Hematopoietic multipotent progenitor cell treated with erythropoietin and hydrocortisone succinate and interleukin-3 and kit ligand, for 8 days (in vitro differentiated cells): ENCODE measurements around the gene UBE2L6.

Experiments
- DNase-seq: peaks from one replicate; pipeline ENCODE4 v3.0.0-alpha.2; 2015

Gene UBE2L6

DNA sequence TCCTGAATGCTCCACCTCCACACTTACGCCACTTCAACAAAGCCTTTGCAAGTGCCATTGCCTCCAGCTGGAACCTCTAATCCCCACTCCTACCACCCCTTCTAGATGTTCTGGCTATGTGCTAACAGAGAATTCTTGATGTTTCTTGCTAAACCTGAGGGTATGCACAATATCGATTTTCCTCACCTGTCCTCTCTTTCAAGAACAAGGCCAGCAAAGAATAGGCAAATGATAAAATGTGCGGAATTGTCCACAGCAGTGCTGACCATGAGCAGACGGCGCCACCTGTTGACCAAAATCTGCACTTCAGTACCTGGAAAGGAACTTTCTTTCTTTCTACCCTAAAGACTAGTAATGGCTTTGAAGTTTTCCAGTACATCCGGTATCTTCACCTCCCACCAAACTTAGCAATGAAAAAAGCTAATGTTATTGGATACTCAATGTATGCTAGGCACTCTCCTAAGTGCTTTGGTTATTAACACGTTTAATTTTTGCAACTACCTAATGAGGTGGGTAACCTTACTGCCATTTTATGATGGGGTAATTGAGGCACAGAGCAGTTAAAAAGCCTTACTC lies 40.3 kb downstream of the UBE2L6 start:
- peak; percentile 77 for DNase-seq

DNA sequence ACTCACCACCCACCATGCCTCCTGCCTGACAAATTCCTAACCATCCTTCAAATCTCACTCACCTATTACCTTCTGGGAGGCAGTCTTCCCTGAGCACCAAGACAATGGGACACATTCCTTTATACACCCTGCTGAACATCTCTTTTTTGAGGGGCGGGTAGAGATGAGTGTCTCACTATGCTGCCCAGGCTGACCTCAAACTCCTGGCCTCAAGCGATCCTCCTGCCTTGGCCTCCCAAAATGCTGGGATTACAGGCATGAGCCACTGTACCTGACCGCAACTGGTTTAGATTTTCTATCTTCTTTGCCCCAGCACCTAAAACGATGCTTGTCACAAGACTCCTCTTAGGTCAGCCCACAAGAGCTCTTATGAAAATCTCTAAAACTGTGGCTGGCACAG lies 44.1 kb downstream of the UBE2L6 start:
- DNase-seq: no peak

DNA sequence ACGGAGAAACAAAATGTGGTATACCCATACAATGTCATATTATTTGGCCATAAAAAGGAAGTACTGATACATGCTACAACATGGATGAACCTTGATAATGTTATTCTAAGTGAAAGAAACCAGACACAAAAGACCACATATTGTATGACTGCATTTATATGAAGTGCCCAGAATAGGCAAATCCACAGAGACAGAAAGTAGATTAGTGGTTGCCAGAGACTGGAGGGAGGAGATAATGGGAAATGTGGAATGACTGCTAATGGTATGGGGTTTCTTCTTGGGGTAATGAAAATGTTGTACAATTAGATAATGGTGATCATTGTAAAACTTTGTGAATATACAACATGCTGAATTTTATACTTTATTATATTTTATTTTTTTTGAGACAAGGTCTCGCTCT lies 46.4 kb downstream of the UBE2L6 start:
- DNase-seq: peak; percentile 66

DNA sequence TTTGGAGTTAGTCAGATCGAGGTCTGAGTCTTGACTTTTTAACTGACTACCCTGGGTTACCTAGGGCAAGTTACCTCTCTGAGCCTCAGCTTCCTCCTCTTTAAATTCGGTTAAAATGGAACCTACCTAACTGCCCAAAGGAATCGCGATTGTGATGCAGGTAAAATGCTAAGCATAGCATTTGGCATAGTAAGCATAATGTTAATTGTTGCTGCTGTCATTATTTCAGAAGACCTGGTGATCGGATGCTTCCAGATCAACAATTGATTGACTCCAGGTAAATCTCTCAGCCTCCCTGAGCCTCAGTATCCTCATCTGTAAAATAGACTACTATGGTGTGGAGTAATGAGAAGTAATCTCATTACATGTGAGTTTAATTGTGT lies 51.4 kb downstream of the UBE2L6 start:
- DNase-seq: no peak

DNA sequence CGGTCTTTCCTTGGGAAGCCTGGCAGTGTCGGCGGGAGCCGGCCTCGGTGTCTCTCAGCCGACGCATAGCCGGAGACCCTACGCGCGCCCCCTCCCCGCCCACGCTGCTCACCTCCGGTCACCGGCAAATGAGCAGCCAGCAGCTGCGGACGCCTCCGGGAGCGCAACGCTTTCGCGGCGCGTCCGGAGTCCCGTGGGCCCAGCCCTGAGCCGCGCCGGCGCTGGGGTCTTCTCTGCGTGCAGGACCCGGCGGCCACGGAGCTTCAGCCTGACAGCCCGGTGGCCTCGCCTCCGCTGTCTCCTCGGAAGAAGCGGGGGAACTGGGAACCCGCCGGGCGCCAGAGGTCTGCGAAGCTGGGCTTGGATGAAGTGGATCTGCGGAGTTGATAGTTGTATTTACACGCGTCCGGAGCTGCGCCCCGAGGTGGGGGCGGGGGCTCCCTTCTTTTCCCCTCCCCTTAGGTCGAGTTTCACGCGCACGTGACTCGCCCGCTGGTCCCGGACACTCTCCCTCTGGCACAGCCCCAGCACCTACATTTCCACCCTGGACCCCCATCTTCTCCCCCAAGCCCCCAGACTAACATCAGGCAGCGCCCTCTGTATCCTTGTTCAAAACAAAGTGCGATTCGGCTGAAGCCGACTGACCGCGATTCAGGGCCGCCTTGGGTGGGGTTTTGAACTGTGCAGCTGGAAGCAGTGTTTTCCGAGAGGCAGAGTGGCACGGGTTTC lies 52.0 kb downstream of the UBE2L6 start, which contains the start of gene SLC43A1:
SLC43A1 (minus strand) TSS at position 371 of the 729 bp plus-strand sequence. CDS start 1,591 bp downstream, outside the sequence.
- DNase-seq: peak; percentile 72

DNA sequence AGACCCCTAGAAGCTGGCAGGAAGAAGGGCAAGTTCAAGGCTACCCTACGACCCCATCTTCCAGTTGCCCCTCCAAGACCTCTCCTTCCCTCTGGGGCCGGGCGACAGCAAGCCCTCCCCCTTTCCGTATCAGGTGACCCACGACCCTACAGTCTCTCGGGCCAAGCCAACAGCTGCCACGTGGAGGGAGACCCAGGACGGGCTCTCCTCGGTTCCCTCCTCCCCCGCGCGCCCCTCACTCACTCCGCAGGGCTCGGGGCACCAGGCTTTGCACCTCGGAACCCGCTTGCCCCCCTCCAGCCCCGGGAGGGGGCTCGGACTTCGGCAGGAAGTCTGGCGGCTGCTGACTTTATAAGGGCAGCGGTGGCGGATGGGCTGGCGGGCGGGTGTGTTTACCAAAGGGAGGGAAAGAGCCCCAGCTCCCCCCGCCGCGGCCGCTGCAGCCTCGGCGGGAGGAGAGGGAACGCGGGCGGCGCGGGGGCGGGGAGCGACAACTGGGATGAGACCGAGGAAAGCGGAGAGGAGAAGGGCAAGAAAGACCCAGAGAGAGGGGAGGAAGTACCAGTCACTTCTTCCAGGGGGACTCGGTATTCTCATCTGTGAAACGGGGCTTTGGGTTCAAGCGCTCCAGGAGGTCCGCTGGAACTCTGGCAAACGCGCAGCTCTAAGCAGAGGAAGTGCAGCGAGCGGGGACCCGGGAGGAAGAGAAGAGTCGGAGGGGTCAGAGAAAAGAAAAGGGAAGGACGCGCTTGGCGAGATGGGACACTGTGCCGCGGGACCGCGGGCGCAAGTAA lies 52.7 kb downstream of the UBE2L6 start:
- DNase-seq: peak; percentile 62

DNA sequence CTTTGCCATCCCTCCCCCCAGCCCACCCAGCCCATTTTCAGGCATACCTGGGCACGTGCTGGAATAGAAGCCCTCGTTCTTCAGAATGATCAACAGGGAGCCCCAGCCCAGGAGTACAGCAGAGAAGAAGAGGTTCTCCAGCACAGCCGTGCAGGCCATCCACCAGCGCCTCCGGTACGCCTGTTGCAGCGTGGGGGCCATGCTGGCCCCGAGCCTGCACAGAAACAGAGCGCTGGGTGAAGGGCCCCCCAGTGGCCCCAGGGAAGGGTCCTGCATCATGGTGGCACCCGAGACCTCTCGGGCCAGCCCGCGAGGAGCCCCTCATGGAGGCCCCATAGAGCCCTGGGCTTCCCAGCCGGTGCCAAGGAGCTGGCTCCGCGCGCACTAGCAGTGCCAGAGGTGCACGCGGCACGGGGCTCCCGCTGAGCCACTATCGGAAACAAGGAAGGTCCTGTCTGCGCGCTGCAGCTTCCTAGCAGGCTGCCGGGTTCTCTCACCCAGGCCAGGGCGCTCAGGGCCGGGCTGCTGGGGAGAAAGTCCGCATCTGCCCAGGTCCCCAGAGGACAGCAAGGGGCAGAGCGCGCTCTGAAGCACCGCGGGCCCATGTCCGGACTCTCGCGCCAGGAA lies 53.4 kb downstream of the UBE2L6 start:
- DNase-seq: peak; percentile 37

DNA sequence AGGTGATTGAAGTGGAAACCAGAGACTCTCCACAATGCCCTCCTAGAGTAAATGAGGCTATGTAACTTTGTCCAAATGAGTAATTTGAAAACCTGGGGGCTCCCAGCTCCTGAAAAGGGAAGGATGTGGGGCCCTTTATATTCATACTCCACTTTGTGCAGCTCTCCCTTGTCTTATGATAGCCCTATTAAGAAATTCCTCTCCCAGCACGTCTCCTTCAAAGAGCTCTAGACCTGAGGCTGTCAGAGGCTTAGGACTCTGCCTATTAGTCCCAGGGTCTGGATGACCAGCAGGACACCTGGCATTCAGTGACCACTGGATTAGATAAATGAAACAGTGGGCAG lies 54.0 kb downstream of the UBE2L6 start:
- DNase-seq: no peak

DNA sequence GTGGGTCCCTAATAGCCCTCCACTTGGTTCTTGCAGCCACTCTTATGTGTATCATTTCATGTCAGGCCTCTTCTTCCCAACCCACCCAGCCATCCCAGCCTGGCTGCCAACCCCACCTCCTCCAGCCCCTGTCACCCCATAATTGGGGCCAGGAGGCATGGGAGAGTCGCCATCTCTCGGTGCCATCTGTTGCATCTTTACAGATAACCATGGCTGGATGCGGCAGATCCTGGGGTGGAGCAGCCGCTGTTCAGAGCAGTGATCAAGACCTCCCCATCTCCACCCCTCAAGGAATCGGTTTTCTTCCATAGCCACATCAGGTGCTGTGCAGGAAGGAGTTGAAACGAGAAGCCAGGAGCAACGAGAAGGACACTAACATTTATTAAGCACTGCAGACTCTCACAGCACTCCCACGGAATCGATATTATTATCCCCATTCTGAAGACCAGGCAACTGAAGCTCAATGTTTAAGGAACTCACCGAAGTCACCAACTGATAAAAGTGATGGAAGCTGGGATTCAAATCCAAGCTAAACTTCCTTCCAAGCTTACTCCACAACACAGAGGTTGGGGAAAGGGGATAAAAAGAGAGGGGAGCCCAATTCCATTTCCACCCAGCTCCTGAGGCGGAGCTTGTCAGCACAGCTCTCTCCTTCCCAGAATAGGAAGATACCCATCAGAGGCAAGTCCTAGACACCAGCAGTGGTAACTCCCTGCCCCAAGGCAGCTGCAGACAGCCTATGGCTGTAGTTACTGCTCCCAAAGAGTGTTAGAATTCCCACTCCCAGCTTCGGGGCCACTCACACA lies 54.6 kb downstream of the UBE2L6 start:
- peak; percentile 94 for DNase-seq

DNA sequence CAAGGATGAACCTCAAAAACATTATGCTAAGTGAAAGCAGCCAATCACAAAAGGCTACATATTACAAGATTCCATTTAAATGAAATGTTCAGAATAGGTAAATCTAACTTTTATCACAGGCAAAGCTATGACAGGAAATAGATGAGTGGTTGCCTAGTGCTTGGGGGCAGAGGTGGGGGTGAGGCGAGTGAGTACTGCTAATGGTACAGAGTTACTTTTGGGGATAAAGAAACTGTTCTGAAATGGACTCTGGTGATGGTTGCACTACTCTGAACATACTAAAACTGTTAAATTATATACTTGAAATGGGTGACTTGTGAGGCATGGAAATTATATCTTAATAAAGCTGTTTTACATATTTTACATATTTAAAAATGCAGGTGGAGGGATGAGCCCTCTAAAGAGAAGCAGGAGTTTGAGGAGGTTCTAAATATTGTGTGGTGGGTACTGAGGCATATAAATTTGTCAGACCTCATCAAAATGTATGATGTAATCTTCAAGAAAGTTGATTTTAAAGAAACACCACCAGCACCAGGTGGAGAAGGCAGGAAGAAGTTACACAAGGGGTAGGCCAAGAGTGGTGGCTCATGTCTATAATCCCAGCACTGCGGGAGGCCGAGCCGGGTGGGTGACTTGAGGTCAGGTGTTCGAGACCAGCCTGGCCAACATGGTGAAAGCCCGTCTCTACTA lies 55.6 kb downstream of the UBE2L6 start:
- no peak for DNase-seq

DNA sequence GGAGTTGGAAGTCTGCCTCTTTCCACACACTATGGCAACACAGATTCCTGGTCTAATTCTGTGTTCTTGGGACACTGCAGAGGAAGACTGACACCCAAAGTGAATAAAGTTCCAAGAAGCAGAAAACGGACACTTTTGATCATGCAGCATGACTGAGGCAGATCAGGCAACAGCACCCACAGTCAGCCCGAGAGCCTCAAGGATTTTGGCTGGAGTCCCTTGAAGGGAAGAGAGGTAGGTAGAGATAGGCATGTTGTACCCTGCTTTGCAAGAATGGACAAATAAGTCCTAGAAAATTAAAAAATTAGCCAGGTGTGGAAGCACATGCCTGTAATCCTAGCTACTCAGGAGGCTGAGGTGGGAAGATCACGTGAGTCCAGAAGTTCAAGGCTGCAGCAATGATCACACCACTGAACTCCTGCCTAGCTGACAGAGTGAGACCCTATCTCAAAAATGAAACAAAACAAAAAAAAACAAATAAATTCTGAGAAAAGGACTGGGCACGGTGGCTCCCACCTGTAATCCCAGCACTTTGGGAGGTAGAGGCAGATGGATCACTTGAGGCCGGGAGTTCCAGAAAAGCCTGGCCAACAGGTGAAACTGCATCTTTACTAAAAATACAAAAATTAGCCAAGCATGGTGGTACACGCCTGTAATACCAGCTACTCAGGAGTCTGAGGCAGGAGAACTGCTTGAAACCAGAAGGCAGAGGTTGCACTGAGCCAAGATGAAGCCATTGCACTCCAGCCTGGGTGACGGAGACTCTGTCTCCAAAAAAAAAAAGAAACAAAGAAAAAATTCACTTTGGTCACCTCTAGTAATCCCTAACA lies 58.9 kb downstream of the UBE2L6 start:
- DNase-seq: no peak

DNA sequence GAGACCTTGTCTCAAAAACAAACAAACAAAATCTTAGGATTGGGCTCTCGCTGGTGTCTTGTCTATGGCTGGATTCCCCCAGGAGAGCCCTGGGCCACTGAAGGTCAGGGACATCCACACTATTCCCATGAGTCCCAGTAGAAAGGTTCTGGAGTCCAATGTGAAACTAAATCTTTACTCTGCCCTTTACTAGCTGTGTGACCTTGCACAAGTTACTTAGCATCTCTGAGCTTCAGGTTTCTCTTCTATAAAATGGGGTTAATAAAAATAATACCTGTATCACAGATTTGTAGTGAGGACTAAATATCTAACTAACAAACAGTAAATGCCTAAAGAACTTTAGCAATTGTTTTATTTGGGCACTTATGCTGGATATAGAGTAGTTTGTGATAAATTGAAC lies 61.0 kb downstream of the UBE2L6 start:
- no peak for DNase-seq

DNA sequence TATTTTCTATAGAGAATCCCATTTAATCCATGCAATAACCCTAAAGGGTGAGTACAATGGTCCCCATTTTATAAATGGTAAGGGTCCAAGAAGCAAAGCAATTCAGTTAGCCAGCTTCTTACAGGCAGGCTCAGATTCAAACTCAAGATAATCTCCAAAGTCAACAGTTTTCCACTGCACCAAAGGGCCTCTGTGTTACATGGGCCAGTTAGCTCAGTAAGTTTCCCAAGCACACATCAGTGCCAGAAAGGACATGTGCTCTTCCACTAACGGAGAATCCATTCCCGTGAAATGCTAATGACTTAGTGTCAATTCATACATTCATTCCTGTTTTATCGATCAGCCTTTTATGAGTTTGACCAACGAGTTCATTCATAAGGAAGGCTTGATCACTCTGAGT lies 63.0 kb downstream of the UBE2L6 start:
- DNase-seq: no peak

DNA sequence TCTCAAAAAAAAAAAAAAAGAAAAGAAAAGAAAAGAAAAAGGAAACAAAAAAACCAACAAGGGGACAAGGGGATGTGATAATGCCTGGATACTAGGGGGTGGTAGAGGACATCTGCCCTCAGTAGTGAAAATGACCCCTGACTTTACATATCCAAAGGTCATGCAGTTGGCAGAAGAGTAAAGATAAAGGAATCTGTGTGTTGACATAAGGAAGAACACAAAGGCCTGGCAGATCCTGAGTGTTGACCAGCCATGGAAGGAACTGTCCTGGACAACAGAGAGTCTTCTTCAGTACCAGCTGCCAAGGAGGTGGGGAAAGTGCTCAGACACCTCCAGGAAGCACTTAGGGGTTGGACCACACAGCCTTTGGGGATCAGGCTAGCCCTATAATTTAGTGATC lies 64.6 kb downstream of the UBE2L6 start:
- DNase-seq: no peak

DNA sequence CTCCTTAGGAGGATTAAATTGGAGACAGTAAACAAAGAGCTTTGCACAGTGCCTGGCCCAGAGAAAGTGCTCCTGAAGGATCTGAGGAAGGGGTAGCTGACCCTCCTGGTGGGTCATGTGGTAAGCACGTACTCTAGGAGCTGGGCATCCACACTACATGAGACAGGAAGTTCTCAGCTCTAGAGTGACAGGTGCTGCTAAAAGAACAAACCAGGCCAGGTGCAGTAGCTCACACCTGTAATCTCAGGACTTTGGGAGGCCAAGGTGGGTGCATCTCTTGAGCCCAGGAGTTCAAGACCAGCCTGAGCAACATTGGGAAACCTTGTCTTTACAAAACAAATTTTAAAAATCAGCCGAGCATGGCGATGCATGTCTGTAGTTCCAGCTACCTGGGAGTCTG lies 65.1 kb downstream of the UBE2L6 start:
- DNase-seq: no peak

DNA sequence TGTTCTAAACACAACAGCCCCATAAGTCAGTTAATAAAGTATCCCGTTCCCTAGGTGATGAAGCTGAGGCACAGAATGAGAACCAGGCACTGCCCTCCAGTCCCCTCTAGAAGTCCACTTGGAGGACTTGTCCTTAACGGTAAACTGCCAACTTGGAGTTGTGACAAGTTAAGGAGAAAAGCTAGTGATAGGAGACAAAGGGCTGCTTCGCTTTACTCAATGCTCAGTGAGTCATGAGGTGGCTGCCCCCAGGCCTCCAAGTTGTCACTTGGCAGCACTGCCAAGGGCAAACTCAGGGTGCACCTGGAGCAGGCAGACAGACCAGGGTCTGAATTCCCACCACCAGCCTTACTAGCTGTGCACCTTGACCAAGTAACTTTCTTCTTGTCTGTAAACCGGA lies 65.5 kb downstream of the UBE2L6 start:
- DNase-seq: no peak
